AG09319 (cell line): ENCODE results near the gene GATAD2A.
"Not testable (repeated sequence)": the region's sequence is repeated elsewhere in the genome, so short reads cannot be mapped to it uniquely, and the experiment has no call there.

Source experiments
- DNase-seq: peaks from one replicate; pipeline ENCODE4 v3.0.0-alpha.2; 2010; ENCODE audit warnings: low read depth; ENCODE audit errors: extremely low read depth
- TF ChIP-seq, protein P1 (sequence below): IDR thresholded peaks from 2 replicates; pipeline ENCODE4 v1.5.1; 2011; ENCODE audit warnings: low read depth, mild to moderate bottlenecking, inconsistent platforms, low read length, moderate library complexity

The GATAD2A gene

DNA sequence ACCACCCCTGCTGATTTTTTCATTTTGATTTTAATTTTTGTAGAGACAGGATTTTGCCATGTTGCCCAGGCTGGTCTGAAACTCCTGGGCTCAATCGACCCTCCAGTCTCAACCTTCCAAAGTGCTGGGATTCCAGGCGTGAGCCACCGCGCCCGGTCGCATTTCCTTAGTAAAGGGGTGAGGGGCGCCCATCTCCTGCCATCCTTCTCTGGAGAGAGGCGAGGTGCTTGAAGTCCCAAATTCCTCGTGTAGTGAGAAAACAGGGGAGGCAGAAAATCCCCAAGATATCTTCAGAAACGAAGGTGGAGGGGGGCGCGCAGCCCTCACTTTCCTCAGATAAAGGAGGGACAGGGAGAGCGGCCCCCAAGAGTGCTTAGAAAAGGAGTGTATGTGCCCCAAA lies 21.0 kb upstream of the GATAD2A start:
- TF ChIP-seq, protein P1, sequence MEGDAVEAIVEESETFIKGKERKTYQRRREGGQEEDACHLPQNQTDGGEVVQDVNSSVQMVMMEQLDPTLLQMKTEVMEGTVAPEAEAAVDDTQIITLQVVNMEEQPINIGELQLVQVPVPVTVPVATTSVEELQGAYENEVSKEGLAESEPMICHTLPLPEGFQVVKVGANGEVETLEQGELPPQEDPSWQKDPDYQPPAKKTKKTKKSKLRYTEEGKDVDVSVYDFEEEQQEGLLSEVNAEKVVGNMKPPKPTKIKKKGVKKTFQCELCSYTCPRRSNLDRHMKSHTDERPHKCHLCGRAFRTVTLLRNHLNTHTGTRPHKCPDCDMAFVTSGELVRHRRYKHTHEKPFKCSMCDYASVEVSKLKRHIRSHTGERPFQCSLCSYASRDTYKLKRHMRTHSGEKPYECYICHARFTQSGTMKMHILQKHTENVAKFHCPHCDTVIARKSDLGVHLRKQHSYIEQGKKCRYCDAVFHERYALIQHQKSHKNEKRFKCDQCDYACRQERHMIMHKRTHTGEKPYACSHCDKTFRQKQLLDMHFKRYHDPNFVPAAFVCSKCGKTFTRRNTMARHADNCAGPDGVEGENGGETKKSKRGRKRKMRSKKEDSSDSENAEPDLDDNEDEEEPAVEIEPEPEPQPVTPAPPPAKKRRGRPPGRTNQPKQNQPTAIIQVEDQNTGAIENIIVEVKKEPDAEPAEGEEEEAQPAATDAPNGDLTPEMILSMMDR: no peak
- DNase-seq: no peak

DNA sequence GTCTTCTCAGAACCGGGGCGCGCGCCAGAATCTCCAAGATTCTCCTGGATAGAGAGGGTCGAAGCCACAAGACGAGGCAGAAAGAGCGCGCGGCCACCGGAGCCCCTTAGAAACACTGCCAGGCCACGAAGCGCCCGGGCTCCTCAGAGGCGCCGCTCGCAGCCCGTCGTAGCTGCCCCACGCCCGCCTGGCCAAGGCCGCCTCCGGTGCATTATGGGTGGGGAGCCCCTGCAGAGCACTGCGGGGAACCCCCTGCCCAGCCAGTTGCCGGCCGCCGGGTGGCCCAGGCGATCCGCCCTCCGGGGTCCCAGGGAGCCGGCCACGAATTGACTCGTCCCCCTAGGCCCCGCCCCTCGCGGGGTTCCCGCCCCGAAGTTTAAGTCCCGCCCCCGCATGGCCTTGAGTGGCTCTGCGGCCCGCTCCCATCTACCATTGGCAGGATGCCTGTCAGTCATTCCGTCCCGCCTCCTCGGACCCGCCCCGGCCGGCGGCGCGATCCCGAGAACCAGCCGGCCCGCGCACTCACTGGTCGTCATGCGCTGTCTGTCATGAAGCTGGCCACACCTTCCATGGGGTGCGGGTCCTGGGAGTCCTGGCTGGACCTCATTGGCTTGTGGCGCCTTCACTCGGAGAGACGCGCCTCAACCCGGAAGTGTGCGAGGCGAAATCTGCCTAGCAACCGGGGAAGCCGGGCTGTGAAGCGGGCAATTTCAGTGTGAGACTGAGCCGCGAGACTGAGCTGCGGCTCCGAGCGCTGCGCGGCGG lies 20.2 kb upstream of the GATAD2A start:
- TF ChIP-seq, protein P1: peak; percentile 14; the same call in 1 of the 2 replicates
- peak; percentile 99 for DNase-seq

DNA sequence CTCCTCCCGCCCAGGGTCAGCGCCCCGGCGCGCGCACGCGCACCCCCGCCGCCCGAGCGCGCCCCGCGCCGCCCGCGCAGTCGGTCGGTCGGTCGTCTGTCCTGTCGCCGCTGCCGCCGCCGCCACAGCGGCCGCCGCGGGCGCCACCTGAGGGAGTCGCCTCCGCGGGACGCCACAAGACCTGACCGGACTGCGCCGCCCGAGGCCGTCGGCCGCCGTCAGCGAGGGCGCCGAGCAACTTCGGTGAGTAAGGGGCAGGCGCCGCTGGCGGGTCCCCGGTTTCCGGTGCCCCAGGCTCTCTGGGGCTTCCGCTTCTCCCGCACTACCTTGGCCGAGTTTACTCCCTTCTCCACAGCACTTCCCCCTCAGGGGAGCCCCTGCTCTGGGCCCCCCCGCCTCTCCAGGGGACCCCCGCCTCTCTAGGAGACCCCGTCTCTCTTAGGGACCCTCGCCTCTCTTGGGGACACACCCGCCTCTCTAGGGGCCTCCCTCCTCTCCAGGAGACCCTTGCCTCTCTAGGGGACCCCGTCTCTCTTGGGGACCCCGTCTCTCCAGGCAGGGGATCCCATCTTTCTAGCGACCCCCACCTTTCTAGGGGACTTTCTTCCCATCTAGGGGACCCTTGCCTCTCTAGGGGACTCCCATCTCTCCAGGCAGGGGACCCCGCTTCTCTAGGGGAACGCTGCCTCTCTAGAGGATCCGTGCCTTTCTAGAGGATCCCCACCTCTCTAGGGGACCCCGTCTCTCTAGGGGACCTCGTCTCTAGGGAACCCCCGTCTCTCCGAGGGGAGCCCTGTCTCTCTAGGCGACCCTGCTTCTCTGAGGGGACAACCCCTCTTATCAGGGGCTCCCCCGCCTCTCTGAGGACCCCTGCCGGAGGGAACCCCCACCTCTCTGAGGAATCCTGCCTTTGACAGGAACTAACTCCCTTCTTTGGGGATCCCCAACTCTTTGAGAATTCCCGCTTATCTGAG lies 19.3 kb upstream of the GATAD2A start:
- no peak for DNase-seq
- TF ChIP-seq, protein P1: peak; percentile 13

DNA sequence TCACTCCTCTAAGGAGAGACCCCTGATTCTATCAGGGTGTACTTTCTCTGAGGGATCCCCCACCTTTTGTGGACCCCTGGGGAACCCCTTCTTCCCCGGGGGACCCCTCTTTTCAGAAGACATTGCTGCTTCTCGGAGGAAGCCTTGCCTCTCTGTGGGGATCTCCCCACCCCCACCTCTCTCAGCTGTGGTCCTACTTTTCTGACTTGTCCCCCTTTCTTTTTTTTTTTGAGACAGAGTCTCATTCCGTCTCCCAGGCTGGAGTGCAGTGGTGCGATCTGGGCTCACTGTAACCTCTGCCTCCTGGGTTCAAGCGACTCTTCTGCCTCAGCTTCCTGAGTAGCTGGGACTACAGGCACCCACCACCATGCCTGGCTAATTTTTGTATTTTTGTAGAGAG lies 18.4 kb upstream of the GATAD2A start:
- DNase-seq: no peak
- TF ChIP-seq, protein P1: no peak

DNA sequence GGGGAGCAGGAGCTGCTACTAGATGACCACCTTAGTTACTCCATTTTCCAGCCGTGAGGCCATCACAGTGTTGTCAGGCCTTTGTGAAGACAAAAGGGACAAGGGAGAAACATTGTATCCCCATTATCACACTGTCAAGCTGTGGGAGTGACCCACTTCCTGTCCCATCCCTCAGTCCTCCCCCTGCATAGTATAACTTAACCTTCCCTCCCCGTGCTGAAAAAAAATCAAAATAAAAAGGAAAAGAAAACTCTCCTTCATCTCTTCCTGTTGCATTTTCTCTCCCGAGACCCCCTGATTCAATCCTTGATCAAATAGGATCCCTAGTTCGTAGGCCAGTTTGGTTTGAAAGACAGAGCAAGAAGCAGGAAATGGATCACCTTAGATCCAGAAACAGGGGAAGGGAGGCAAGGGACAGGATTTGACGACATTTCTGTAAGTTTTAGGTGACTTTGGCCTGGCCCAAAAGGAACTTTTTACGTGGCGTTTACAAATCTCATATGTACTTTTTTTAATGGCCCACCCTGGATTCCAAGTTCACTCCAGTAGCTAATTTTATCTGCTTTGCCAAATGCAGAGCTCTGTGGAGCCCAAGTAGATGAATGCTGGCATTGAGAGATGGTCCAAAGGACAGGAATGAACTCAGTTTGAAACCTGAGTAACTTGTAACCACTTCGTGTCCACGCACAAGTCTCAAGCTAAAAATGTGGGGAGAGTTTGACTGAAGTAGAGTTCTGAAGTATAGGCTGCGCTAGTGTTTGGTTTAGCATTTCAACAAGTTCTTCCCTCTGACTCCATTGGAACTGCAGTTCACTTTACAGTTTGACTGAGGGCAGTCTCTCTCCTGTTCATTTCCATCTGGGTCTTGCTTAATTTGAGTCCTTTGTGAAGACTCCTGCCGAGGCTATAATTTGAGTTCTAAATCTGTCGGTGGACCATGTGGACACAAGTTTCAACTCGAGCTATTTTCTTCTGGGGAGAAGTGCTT lies 16.6 kb upstream of the GATAD2A start:
- no peak for DNase-seq
- TF ChIP-seq, protein P1: no peak

DNA sequence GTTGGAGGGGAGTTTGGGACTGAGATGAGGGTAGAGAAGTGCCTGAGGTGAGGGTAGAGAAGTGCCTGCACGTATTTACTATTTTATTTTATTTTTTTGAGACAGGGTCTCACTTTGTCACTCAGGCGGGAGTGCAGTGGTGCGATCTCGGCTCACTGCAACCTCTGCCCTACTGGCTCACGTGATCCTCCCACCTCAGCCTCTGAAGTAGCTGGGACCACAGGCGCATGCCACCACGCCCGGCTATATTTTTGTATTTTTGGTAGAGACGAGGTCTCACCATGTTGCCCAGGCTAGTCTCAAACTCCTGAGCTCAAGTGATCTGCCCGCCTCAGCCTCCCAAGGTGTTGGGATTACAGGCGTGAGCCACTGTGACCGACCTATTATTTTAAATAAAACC lies 15.8 kb upstream of the GATAD2A start:
- DNase-seq: not testable (repeated sequence)

DNA sequence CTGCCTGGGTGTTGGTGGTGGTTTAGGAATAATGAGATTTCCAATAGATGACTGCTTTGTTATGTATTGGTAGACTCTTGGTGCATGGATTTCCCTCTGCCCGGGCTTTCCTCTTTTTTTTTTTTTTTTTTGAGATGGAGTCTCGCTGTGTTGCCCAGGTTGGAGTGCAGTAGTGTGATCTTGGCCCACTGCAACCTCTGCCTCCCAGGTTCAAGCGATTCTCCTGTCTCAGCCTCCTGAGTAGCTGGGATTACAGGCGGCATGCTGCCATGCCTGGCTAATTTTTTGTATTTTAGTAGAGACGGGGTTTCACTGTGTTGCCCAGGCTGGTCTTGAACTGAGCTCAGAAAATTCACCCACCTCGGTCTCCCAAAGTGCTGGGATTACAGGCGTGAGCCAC lies 11.1 kb upstream of the GATAD2A start:
- DNase-seq: not testable (repeated sequence)
